ENCODE measurements around the gene OPTN. TPM values are rescaled to one million over a fixed set of nuclear protein-coding genes. Genes with fewer than 3 reads are reported as not detected.

Gene OPTN
- total RNA-seq, 1 donor from 2014 or later: 33.3 TPM

DNA sequence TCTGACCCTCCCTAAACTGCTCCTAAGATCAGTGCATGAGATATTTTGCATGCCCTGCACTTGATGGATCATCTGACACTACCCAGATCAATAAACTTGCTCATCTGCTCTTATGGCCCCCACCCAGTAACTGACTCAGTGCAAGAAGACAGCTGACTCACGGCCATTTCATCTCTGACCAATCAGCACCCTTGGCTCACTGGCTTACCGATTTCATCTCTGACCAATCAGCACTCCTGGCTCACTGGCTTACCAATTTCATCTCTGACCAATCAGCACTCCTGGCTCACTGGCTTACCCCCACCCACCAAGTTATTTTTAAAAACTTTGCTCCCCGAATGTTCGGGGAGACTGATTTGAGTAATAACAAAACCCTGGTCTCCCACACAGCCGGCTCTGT is 37.2 kb upstream of the OPTN start:
- no peak for TF ChIP-seq CTCF (IDR thresholded peaks at IDR 0.05; ENCODE audit: unreplicated experiment)
- Mint-ChIP-seq H3K9me3 (peaks cover 6% of the 10 kb centered on the region), H3K27ac (no peak overlapping the region), H3K27me3 (ENCODE audit: low read depth) (peaks cover 17% of the 10 kb centered on the region), H3K4me3 (no peak overlapping the region), H3K36me3 (no peaks in the 10 kb centered on the region), H3K4me1 (no peaks in the 10 kb centered on the region)
- no peak for DNase-seq (ENCODE audit: low spot score in 2 of 2, unreplicated experiment in 2 of 2)

GRCh38 chr10:13066527-13066926 is 33.4 kb upstream of the OPTN start:
- DNase-seq (ENCODE audit: low spot score in 2 of 2, unreplicated experiment in 2 of 2): no peak
- no peak overlapping the region for H3K27ac Mint-ChIP-seq
- no peak overlapping the region for H3K4me3 Mint-ChIP-seq
- peaks cover 15% of the 10 kb centered on the region for H3K27me3 Mint-ChIP-seq (ENCODE audit: low read depth)
- no peaks in the 10 kb centered on the region for H3K4me1 Mint-ChIP-seq
- peaks cover 3% of the 10 kb centered on the region for H3K36me3 Mint-ChIP-seq
- TF ChIP-seq CTCF (IDR thresholded peaks at IDR 0.05; ENCODE audit: unreplicated experiment): no peak
- H3K9me3 Mint-ChIP-seq: peaks cover 13% of the 10 kb centered on the region

GRCh38 chr10:13067431-13067830 is 32.5 kb upstream of the OPTN start:
- no peak for TF ChIP-seq CTCF (IDR thresholded peaks at IDR 0.05; ENCODE audit: unreplicated experiment)
- H3K4me1 Mint-ChIP-seq: no peaks in the 10 kb centered on the region
- no peak overlapping the region for H3K27ac Mint-ChIP-seq
- no peak overlapping the region for H3K4me3 Mint-ChIP-seq
- H3K9me3 Mint-ChIP-seq: peaks cover 7% of the 10 kb centered on the region
- H3K27me3 Mint-ChIP-seq (ENCODE audit: low read depth): peaks cover 7% of the 10 kb centered on the region
- H3K36me3 Mint-ChIP-seq: peaks cover 3% of the 10 kb centered on the region
- DNase-seq (ENCODE audit: low spot score in 2 of 2, unreplicated experiment in 2 of 2): no peak

DNA sequence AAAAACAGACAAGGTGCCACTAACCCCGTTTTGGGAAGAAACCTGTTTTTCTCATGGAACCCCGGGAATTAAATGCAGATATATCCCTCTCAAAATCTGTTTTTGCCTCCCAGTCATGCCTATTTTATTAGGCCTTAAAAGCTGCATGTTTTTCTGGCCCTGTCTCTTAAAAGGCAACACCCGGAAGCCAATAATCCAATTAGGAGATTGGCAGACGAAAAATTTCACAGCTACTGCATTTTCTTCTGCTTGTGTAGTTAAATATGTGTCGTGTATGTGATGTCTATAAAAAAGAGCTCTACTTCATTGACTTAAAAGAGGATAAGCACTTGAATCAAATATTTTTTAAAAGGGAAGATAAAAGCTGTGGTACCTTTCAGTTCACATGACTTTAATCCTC is 31.9 kb upstream of the OPTN start:
- Mint-ChIP-seq H3K27me3 (ENCODE audit: low read depth) (peaks cover 7% of the 10 kb centered on the region), H3K4me3 (no peak overlapping the region), H3K36me3 (peaks cover 3% of the 10 kb centered on the region), H3K4me1 (no peaks in the 10 kb centered on the region), H3K27ac (no peak overlapping the region), H3K9me3 (peaks cover 7% of the 10 kb centered on the region)
- no peak for DNase-seq (ENCODE audit: low spot score in 2 of 2, unreplicated experiment in 2 of 2)
- TF ChIP-seq CTCF (IDR thresholded peaks at IDR 0.05; ENCODE audit: unreplicated experiment): no peak

DNA sequence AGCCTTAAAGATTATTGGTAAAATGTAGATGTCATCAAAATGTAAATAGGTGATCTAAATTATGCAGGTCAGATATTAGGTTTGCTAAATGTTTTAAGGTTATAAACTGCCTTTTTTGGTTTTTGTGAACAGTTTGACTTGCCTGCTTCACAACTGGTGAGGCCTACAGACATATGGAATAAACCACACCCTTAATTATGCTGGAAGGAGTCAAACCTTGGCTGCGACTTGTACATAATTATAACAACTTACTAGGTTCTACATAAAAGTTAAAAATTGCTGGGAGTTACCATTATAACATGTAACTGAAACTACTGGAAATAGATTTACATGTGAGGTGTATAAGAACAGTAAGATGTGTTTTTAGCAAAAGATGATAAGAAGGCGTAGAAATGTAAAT is 31.5 kb upstream of the OPTN start:
- peaks cover 3% of the 10 kb centered on the region for H3K36me3 Mint-ChIP-seq
- H3K9me3 Mint-ChIP-seq: peaks cover 7% of the 10 kb centered on the region
- DNase-seq (ENCODE audit: low spot score in 2 of 2, unreplicated experiment in 2 of 2): no peak
- H3K4me3 Mint-ChIP-seq: no peak overlapping the region
- H3K27ac Mint-ChIP-seq: no peak overlapping the region
- TF ChIP-seq CTCF (IDR thresholded peaks at IDR 0.05; ENCODE audit: unreplicated experiment): no peak
- H3K27me3 Mint-ChIP-seq (ENCODE audit: low read depth): peaks cover 4% of the 10 kb centered on the region
- H3K4me1 Mint-ChIP-seq: no peaks in the 10 kb centered on the region

DNA sequence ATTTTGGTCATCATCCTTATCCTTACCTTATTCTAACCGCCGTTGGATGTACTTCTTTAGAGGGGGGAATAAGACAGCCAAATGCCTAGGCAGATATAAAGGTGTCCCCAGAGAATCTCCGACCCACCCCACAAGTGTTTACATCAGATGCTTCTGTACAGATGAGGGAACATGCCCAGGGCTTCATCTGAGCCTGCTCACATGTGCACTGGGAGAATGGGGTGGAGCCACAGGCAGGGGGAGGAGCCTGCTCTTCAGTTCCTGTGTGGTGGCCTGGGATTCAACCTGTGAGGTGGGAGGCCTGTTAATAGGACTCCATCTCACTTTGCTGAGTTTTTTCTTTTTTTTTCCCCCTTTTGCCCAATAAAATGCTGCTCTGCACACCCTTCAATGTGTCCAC is 27.6 kb upstream of the OPTN start:
- Mint-ChIP-seq H3K4me1 (peaks cover 6% of the 10 kb centered on the region), H3K4me3 (no peak overlapping the region), H3K27me3 (ENCODE audit: low read depth) (no peaks in the 10 kb centered on the region)

More for the DNA sequence above, 27.6 kb upstream of the OPTN start:
- H3K9me3 Mint-ChIP-seq: peaks cover 7% of the 10 kb centered on the region
- no peak for TF ChIP-seq CTCF (IDR thresholded peaks at IDR 0.05; ENCODE audit: unreplicated experiment)
- no peak overlapping the region for H3K27ac Mint-ChIP-seq
- DNase-seq (ENCODE audit: low spot score in 2 of 2, unreplicated experiment in 2 of 2): no peak
- H3K36me3 Mint-ChIP-seq: peaks cover 3% of the 10 kb centered on the region

Data from mesothelial cell of epicardium (in vitro differentiated cells).